Measurements from ENCODE around the gene NACA.

NACA gene

GRCh38 chr12:56769868-56770267, 44.8 kb upstream of the NACA start:
- Histone ChIP-seq H3K4me1 (ENCODE audit: control insufficient read depth, low read length) (peaks cover 30% of the 10 kb centered on the region), H3K36me3 (ENCODE audit: control insufficient read depth, low read length) (no peaks in the 10 kb centered on the region), H3K4me2 (ENCODE audit: low read length) (no peak overlapping the region)

GRCh38 chr12:56768424-56768823, 43.3 kb upstream of the NACA start:
- Histone ChIP-seq H3F3A (ENCODE audit: control insufficient read depth, insufficient read depth) (no peaks in the 10 kb centered on the region), H3K27me3 (ENCODE audit: control insufficient read depth, low read length) (no peaks in the 10 kb centered on the region), H3K9me2 (replicated peaks; ENCODE audit: control insufficient read depth, low read length) (no peaks in the 10 kb centered on the region), H4K20me1 (ENCODE audit: control insufficient read depth, insufficient read depth, low read depth, low read length) (no peaks in the 10 kb centered on the region), H3K4me1 (ENCODE audit: control insufficient read depth, low read length) (peaks cover 26% of the 10 kb centered on the region), H3K4me2 (ENCODE audit: low read length) (no peak overlapping the region), H3K79me2 (ENCODE audit: control insufficient read depth, low read length) (no peaks in the 10 kb centered on the region), H3K4me3 (ENCODE audit: low read length) (no peak overlapping the region), H3K27ac (ENCODE audit: low read depth, low read length) (no peak overlapping the region), H3K36me3 (ENCODE audit: control insufficient read depth, low read length) (no peaks in the 10 kb centered on the region), H3K9me3 (ENCODE audit: control insufficient read depth, insufficient read depth, low read length) (no peaks in the 10 kb centered on the region)
- TF ChIP-seq, protein P1, sequence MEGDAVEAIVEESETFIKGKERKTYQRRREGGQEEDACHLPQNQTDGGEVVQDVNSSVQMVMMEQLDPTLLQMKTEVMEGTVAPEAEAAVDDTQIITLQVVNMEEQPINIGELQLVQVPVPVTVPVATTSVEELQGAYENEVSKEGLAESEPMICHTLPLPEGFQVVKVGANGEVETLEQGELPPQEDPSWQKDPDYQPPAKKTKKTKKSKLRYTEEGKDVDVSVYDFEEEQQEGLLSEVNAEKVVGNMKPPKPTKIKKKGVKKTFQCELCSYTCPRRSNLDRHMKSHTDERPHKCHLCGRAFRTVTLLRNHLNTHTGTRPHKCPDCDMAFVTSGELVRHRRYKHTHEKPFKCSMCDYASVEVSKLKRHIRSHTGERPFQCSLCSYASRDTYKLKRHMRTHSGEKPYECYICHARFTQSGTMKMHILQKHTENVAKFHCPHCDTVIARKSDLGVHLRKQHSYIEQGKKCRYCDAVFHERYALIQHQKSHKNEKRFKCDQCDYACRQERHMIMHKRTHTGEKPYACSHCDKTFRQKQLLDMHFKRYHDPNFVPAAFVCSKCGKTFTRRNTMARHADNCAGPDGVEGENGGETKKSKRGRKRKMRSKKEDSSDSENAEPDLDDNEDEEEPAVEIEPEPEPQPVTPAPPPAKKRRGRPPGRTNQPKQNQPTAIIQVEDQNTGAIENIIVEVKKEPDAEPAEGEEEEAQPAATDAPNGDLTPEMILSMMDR (IDR thresholded peaks at IDR 0.05; ENCODE audit: low read depth, low read length, poor library complexity, severe bottlenecking), result no peak
- no peak for TF ChIP-seq EZH2phosphoT487 (IDR thresholded peaks at IDR 0.05; ENCODE audit: borderline replicate concordance, low read length)

More at GRCh38 chr12:56769868-56770267, 44.8 kb upstream of the NACA start:
- H3K79me2 ChIP-seq (ENCODE audit: control insufficient read depth, low read length), result no peaks in the 10 kb centered on the region
- no peaks in the 10 kb centered on the region for H3K27me3 ChIP-seq (ENCODE audit: control insufficient read depth, low read length)
- H4K20me1 ChIP-seq (ENCODE audit: control insufficient read depth, insufficient read depth, low read depth, low read length), result no peaks in the 10 kb centered on the region
- no peak overlapping the region for H3K27ac ChIP-seq (ENCODE audit: low read depth, low read length)
- H3K9me3 ChIP-seq (ENCODE audit: control insufficient read depth, insufficient read depth, low read length), result no peaks in the 10 kb centered on the region
- no peak overlapping the region for H3K4me3 ChIP-seq (ENCODE audit: low read length)
- no peaks in the 10 kb centered on the region for H3F3A ChIP-seq (ENCODE audit: control insufficient read depth, insufficient read depth)
- H3K9me2 ChIP-seq (replicated peaks; ENCODE audit: control insufficient read depth, low read length), result no peaks in the 10 kb centered on the region
- TF ChIP-seq, protein P1 (IDR thresholded peaks at IDR 0.05; ENCODE audit: low read depth, low read length, poor library complexity, severe bottlenecking), result no peak
- TF ChIP-seq EZH2phosphoT487 (IDR thresholded peaks at IDR 0.05; ENCODE audit: borderline replicate concordance, low read length), result no peak

DNA sequence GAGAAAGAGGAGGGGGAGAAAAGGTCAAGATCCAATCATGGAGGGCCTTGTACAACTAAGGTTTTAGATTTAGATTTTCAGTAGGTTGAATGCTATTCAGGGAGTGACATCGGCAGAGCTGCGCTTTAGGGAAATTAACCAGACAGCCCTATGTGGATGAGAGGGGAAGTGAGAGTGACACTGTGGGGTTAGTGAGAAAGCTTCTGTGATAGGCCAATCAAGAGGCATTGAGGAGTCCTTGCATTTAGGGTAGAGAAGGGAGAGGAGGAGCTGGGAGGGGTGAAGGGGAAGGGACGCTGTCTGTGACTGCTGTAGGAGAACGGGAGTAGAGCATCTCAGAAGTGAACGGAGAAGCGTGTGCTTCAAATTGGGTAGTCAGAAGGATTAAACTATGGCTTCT, 41.4 kb upstream of the NACA start:
- Histone ChIP-seq H3K36me3 (ENCODE audit: control insufficient read depth, low read length) (no peaks in the 10 kb centered on the region), H3K27me3 (ENCODE audit: control insufficient read depth, low read length) (no peaks in the 10 kb centered on the region), H3K4me1 (ENCODE audit: control insufficient read depth, low read length) (peaks cover 26% of the 10 kb centered on the region), H3K4me2 (ENCODE audit: low read length) (peak overlapping the region; percentile 72), H3K9me3 (ENCODE audit: control insufficient read depth, insufficient read depth, low read length) (no peaks in the 10 kb centered on the region), H3K9me2 (replicated peaks; ENCODE audit: control insufficient read depth, low read length) (no peaks in the 10 kb centered on the region), H4K20me1 (ENCODE audit: control insufficient read depth, insufficient read depth, low read depth, low read length) (no peaks in the 10 kb centered on the region), H3K27ac (ENCODE audit: low read depth, low read length) (peak overlapping the region; percentile 34), H3K4me3 (ENCODE audit: low read length) (peak overlapping the region; percentile 41), H3F3A (ENCODE audit: control insufficient read depth, insufficient read depth) (no peaks in the 10 kb centered on the region), H3K79me2 (ENCODE audit: control insufficient read depth, low read length) (no peaks in the 10 kb centered on the region)
- TF ChIP-seq, protein P1 (IDR thresholded peaks at IDR 0.05; ENCODE audit: low read depth, low read length, poor library complexity, severe bottlenecking), result no peak
- no peak for TF ChIP-seq EZH2phosphoT487 (IDR thresholded peaks at IDR 0.05; ENCODE audit: borderline replicate concordance, low read length)
